Measurements from ENCODE around the gene EMX1. TPM values are rescaled to one million over a fixed set of nuclear protein-coding genes. Genes with fewer than 3 reads are reported as not detected.

EMX1 gene
- total RNA-seq, 4 donors from 2014 or later: 0.21 TPM; not detected in 3

DNA sequence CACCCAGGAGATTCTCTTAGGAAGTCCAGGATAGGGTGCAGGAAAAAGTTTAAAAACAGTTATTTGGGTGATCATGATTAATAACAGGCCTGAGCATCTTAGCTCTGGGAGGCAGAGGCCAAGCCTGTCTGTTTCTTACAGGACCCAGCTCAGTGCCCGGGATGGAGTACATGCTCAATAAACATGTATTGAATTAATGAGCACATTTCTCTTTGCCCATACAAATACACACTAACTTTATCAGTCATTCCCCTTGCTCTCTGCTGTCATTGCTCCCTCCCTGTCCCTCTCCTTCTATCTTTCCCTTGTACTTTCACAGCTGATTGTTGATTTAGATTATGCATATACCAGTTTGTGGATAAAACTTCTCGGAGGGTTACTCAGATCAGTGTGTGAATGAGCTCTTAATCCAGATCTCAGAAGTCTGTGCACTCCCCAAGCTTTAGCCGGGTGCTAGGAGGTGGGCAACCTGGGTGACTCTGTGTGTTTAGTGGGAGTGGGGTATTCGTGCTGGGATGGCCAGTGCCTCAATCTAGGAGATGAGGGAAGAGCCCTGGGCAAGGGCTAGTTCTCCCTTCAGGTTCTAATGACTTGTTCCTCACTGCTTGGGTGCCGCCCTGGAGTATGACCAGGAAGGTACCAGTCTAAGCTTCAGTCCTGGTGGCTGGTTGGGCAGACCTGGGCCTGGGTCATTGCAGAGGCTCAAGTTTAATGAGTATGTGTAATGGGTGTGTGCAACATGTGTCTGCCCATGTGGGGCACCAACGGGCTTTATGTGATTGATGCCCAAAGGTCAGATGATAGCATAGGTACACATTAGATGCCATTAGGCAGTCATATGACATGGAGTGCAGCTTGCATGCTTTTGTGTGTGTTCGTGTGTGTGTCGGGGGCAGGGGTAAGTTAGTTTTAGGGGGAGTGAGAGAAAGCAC is 10.6 kb downstream of the EMX1 start:
- no peaks in the 10 kb centered on the region for H3K9me3 ChIP-seq
- no peak overlapping the region for H3K27ac ChIP-seq
- TF ChIP-seq POLR2A (IDR thresholded peaks at IDR 0.05): no peak
- TF ChIP-seq, protein P1, sequence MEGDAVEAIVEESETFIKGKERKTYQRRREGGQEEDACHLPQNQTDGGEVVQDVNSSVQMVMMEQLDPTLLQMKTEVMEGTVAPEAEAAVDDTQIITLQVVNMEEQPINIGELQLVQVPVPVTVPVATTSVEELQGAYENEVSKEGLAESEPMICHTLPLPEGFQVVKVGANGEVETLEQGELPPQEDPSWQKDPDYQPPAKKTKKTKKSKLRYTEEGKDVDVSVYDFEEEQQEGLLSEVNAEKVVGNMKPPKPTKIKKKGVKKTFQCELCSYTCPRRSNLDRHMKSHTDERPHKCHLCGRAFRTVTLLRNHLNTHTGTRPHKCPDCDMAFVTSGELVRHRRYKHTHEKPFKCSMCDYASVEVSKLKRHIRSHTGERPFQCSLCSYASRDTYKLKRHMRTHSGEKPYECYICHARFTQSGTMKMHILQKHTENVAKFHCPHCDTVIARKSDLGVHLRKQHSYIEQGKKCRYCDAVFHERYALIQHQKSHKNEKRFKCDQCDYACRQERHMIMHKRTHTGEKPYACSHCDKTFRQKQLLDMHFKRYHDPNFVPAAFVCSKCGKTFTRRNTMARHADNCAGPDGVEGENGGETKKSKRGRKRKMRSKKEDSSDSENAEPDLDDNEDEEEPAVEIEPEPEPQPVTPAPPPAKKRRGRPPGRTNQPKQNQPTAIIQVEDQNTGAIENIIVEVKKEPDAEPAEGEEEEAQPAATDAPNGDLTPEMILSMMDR (IDR thresholded peaks at IDR 0.05): no peak
- H3K4me3 ChIP-seq: no peak overlapping the region
- peak in 1 of 2 donors; percentile 6 for DNase-seq
- peaks cover 21 to 48% of the 10 kb centered on the region in 2 donors for H3K27me3 ChIP-seq
- H3K36me3 ChIP-seq: no peaks in the 10 kb centered on the region
- intact Hi-C loops (cut with DNase I; ENCODE audit: low total_unique reads): no loop called here
- H3K4me1 ChIP-seq: peaks cover 0 to 11% of the 10 kb centered on the region in 2 donors

DNA sequence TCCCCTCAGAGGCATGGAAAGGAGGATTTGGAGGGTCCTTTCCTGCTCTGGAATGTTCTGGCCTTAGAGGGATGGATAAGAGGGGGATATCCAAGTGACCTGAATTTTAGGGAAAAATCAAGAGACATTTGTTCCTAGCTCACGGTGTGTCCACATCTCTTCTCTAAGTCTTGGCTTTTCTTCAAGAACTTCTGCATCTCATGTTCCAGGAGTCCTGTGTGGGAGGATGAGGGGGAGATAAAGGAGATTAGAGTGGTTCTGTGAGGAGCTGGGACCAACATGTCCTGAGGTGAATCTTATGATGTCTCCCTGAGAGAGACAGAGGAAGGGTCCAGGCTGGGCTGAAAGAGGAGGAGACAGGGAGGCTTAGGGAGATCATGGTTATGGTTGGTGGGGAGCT is 11.7 kb downstream of the EMX1 start:
- Histone ChIP-seq H3K27ac (no peak overlapping the region), H3K4me3 (no peak overlapping the region), H3K27me3 (peaks cover 15 to 39% of the 10 kb centered on the region in 2 donors), H3K9me3 (no peaks in the 10 kb centered on the region), H3K36me3 (no peaks in the 10 kb centered on the region), H3K4me1 (peaks cover 0 to 9% of the 10 kb centered on the region in 2 donors)
- DNase-seq: no peak
- intact Hi-C loops (cut with DNase I; ENCODE audit: low total_unique reads): no loop called here
- TF ChIP-seq POLR2A (IDR thresholded peaks at IDR 0.05): no peak
- TF ChIP-seq, protein P1 (IDR thresholded peaks at IDR 0.05): no peak

DNA sequence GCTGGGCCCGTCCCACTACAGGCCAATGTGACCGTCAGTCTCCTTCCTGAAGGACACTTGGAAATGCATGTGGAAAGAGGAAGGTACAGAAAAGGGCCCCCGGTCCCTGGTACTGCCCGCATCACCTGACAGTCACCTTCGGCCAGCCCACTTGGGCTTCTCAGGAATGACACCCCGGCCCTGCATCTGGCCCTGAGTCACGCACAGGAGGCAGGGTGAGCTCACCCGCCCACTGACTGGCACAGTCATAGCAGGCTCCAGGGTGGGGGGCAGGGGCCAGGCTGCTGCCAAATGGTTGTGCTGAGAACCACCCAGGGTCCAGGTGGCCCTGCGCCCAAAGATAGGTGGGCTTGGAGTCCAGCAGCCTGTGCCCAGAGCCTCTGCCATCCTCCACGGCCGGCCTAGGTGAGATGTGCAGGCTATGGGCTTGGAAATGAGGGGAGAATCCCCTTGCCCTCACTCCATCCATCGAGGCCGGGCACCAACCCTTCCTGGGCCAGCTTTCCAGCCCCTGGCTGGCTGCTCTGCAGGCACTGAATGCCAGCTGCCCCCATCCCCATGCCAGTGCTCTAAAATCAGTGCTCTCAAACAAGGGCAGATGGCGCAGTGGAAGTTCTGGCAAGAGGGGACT is 14.1 kb downstream of the EMX1 start:
- DNase-seq: no peak

DNA sequence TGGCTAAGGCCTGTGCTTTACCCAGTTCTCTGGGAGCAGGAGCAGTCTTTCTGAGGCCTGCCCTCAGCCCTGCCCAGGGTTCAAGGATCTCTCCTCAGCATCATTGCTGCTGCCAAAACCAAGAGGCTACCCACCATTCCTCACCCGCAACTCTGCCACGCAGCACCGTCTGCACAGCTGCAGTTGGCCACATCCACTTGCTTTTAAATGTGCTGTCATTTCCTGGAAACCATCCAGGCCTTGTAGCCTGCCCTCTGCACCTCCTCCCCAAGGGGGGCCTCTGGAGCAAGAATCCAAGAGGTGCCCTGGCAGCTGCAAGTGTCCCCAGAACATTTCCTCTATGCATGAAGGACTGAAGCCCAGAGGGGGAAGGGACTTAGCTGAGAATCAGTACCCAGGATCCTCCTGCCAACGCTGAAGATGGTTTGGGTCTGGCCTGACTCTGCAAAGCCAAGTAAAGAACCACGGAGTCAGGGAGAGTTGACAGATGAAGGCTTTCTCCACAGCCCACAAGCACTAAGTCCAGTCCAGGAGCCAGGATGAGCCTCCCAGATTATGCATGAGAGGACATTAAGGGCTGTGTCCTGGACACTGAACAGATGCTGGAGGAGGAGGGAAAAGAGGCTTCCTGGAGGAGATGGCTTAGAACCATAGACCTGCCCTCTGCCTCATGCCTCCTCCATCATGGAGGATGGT is 14.9 kb downstream of the EMX1 start:
- no peaks in the 10 kb centered on the region for H3K36me3 ChIP-seq
- DNase-seq: no peak
- H3K27ac ChIP-seq: no peak overlapping the region
- peaks cover 0 to 7% of the 10 kb centered on the region in 2 donors for H3K4me1 ChIP-seq
- TF ChIP-seq, protein P1 (IDR thresholded peaks at IDR 0.05): no peak
- no peak for TF ChIP-seq POLR2A (IDR thresholded peaks at IDR 0.05)
- no peaks in the 10 kb centered on the region for H3K9me3 ChIP-seq
- no peak overlapping the region for H3K4me3 ChIP-seq
- peaks cover 0 to 10% of the 10 kb centered on the region in 2 donors for H3K27me3 ChIP-seq
- intact Hi-C loops (cut with DNase I; ENCODE audit: low total_unique reads): no loop called here

More for the DNA sequence above, 14.1 kb downstream of the EMX1 start:
- peaks cover 0 to 2% of the 10 kb centered on the region in 2 donors for H3K4me1 ChIP-seq
- H3K4me3 ChIP-seq: no peak overlapping the region
- peaks cover 0 to 15% of the 10 kb centered on the region in 2 donors for H3K27me3 ChIP-seq
- no peaks in the 10 kb centered on the region for H3K9me3 ChIP-seq
- H3K27ac ChIP-seq: no peak overlapping the region
- no peaks in the 10 kb centered on the region for H3K36me3 ChIP-seq
- intact Hi-C loops (cut with DNase I; ENCODE audit: low total_unique reads): no loop called here
- TF ChIP-seq, protein P1 (IDR thresholded peaks at IDR 0.05): no peak
- TF ChIP-seq POLR2A (IDR thresholded peaks at IDR 0.05): no peak
